Mesendoderm (in vitro differentiated cells): ENCODE data around the gene NAXE.

Source experiments
- DNase-seq: peaks from one replicate; pipeline ENCODE4 v3.0.0; 2013
- H2AK5ac ChIP-seq: 2 replicates; pipeline ENCODE4 v1.6.1; 2013; ENCODE audit warnings: low read length, inconsistent platforms
- H2BK120ac ChIP-seq: 2 replicates; pipeline ENCODE4 v1.6.1; 2013; ENCODE audit warnings: low read depth, mild to moderate bottlenecking, low read length, moderate library complexity, mixed read lengths
- H2BK15ac ChIP-seq: replicated peaks from 2 replicates; pipeline ENCODE4 v1.6.1; 2013; ENCODE audit warnings: low read depth, mild to moderate bottlenecking, moderate library complexity
- H2BK5ac ChIP-seq: 2 replicates; pipeline ENCODE4 v1.6.1; 2013; ENCODE audit warnings: low read length, inconsistent platforms
- H3K18ac ChIP-seq: 2 replicates; pipeline ENCODE4 v1.6.1; 2013; ENCODE audit warnings: mild to moderate bottlenecking, low read length, mixed read lengths
- H3K23ac ChIP-seq: one replicate; pipeline ENCODE4 v1.6.1; 2013; ENCODE audit warnings: low read length
- H3K27ac ChIP-seq: 2 replicates; pipeline ENCODE4 v1.5.1; 2013; ENCODE audit warnings: low read depth, mild to moderate bottlenecking, inconsistent platforms, low read length, moderate library complexity
- H3K27me3 ChIP-seq: 2 replicates; pipeline ENCODE4 v1.6.1; 2013; ENCODE audit warnings: low read length, control low read depth, mild to moderate bottlenecking, inconsistent platforms; ENCODE audit not compliant: insufficient read depth, poor library complexity
- H3K36me3 ChIP-seq: 2 replicates; pipeline ENCODE4 v1.6.1; 2013; ENCODE audit warnings: low read length, inconsistent platforms; ENCODE audit not compliant: control insufficient read depth, insufficient read depth
- H3K4ac ChIP-seq: one replicate; pipeline ENCODE4 v1.6.1; 2013; ENCODE audit warnings: low read depth, mild to moderate bottlenecking, low read length, moderate library complexity
- H3K4me1 ChIP-seq: 2 replicates; pipeline ENCODE4 v1.6.1; 2013; ENCODE audit warnings: low read depth, low read length, inconsistent platforms; ENCODE audit not compliant: control insufficient read depth
- H3K4me2 ChIP-seq: 2 replicates; pipeline ENCODE4 v1.6.1; 2013; ENCODE audit warnings: low read length
- H3K4me3 ChIP-seq: 2 replicates; pipeline ENCODE4 v1.5.1; 2013; ENCODE audit warnings: mild to moderate bottlenecking, low read length
- H3K56ac ChIP-seq: one replicate; pipeline ENCODE4 v1.6.1; 2013; ENCODE audit warnings: low read length
- H3K79me1 ChIP-seq: 2 replicates; pipeline ENCODE4 v1.6.1; 2013; ENCODE audit warnings: low read length, inconsistent platforms
- H3K79me2 ChIP-seq: 2 replicates; pipeline ENCODE4 v1.6.1; 2013; ENCODE audit warnings: mild to moderate bottlenecking, low read length; ENCODE audit not compliant: control insufficient read depth, insufficient read depth
- H3K9ac ChIP-seq: 2 replicates; pipeline ENCODE4 v1.6.1; 2013; ENCODE audit warnings: low read length, inconsistent platforms
- H4K5ac ChIP-seq: one replicate; pipeline ENCODE4 v1.6.1; 2013; ENCODE audit warnings: low read length
- H4K8ac ChIP-seq: one replicate; pipeline ENCODE4 v1.6.1; 2013; ENCODE audit warnings: low read depth, mild to moderate bottlenecking, control low read depth, low read length, moderate library complexity
- WGBS: extraction: QIAGEN DNeasy Blood & Tissue Kit; methylation state at CpG from one replicate; pipeline ENCODE4 v1.1.7; 2013; ENCODE audit warnings: low lambda C conversion rate, missing lambda C conversion rate; ENCODE audit not compliant: insufficient coverage; ENCODE audit errors: extremely low coverage; 5-methylcytosine and 5-hydroxymethylcytosine counted together

The NAXE gene

DNA sequence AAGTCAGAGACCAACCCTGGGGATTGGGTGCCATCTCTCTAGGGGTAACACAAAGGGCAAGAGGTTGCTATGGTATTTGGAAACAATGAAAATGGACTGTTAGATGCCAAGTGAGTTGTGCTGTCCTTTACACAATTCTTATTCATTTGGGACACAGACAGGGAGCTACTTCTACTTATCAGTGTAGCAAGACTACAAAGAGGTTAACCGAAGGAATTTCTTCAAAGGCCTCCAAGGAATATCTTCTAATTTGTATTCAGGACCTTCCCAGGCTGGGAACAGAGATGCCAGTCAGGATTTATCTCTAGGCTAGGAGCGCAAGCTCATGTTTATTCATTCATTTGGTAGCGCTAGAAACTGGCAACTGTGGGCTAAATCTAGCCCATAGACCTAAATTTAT, 2.6 kb downstream of the NAXE start:
- no peak overlapping the region for H3K9ac ChIP-seq
- DNase-seq, result no peak
- H3K36me3 ChIP-seq, result peaks cover 9% of the 10 kb centered on the region
- H4K5ac ChIP-seq, result no peak overlapping the region
- WGBS, result no CpG with 5 or more reads among the region's 3 CpGs
- no peak overlapping the region for H3K4me3 ChIP-seq
- no peak overlapping the region for H3K4me2 ChIP-seq
- no peak overlapping the region for H2BK5ac ChIP-seq
- peaks cover 8% of the 10 kb centered on the region for H3K79me1 ChIP-seq
- H3K27me3 ChIP-seq, result no peaks in the 10 kb centered on the region
- no peaks in the 10 kb centered on the region for H3K79me2 ChIP-seq
- no peak overlapping the region for H2BK120ac ChIP-seq
- H2AK5ac ChIP-seq, result no peak overlapping the region
- H3K56ac ChIP-seq, result no peak overlapping the region
- no peak overlapping the region for H3K18ac ChIP-seq
- H2BK15ac ChIP-seq, result no peak overlapping the region
- H3K23ac ChIP-seq, result no peak overlapping the region
- H3K4ac ChIP-seq, result no peak overlapping the region
- no peaks in the 10 kb centered on the region for H3K4me1 ChIP-seq
- no peak overlapping the region for H3K27ac ChIP-seq
- no peak overlapping the region for H4K8ac ChIP-seq

DNA sequence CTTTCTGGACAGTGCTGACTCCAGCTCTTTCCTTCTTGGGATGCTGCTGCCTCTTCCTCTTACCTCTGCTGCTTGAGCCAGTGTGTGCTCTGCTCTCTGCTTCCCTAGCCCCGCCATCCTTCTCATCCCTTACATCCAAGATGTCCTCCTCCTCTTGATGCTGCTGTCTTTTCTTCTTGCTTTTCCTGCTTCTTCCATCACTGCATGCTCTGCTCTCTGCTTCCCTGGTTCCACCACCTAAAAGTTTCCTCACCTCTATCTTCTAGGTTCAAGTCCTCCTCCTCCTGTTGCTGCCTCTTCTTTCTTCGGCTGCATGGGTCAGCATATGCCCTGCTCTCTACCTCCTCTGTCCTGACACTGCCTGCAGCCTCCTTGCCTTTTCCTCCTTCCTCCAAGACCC, 3.4 kb downstream of the NAXE start:
- Histone ChIP-seq H3K36me3 (peaks cover 9% of the 10 kb centered on the region), H3K9ac (no peak overlapping the region), H3K4me1 (no peaks in the 10 kb centered on the region), H2BK120ac (no peak overlapping the region), H3K4me2 (no peak overlapping the region), H3K27ac (no peak overlapping the region), H3K79me2 (peaks cover 5% of the 10 kb centered on the region), H3K18ac (no peak overlapping the region), H2BK15ac (no peak overlapping the region), H3K56ac (no peak overlapping the region), H2AK5ac (no peak overlapping the region), H3K79me1 (peaks cover 14% of the 10 kb centered on the region), H3K23ac (no peak overlapping the region), H3K4ac (no peak overlapping the region), H2BK5ac (no peak overlapping the region), H4K5ac (no peak overlapping the region), H4K8ac (no peak overlapping the region), H3K4me3 (no peak overlapping the region), H3K27me3 (no peaks in the 10 kb centered on the region)
- no CpG with 5 or more reads among the region's 2 CpGs for WGBS
- no peak for DNase-seq

DNA sequence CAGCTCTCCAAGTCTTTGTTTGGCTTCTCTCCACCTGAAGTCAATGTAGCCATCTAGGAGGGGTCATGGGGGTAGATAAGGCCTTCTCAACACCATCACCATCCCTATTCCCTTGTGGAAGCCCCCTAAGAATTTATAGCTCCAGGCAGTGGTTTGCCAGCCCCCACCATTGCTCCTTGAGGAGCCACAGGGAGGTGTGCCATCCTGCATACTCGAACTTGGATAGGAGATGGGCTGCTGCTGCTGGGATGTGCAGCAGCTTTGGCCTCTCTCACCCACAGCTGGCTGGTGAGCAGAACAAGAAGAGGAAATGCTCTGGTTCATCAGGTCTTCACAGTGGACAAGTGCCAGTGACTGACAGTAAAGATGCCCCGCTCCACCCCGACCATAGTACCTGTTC, 4.8 kb downstream of the NAXE start:
- Histone ChIP-seq H3K36me3 (peaks cover 9% of the 10 kb centered on the region), H3K27ac (no peak overlapping the region), H3K4me1 (no peaks in the 10 kb centered on the region), H3K23ac (no peak overlapping the region), H3K27me3 (no peaks in the 10 kb centered on the region), H3K4me2 (no peak overlapping the region), H3K79me1 (peaks cover 14% of the 10 kb centered on the region), H4K5ac (no peak overlapping the region), H3K79me2 (peaks cover 13% of the 10 kb centered on the region), H3K9ac (no peak overlapping the region), H3K56ac (no peak overlapping the region), H4K8ac (no peak overlapping the region), H3K18ac (no peak overlapping the region), H3K4me3 (no peak overlapping the region), H2AK5ac (no peak overlapping the region), H2BK5ac (no peak overlapping the region), H3K4ac (no peak overlapping the region), H2BK15ac (no peak overlapping the region), H2BK120ac (no peak overlapping the region)
- no CpG with 5 or more reads among the region's 3 CpGs for WGBS
- no peak for DNase-seq

GRCh38 chr1:156598125-156598524, 6.5 kb downstream of the NAXE start:
- no peak for DNase-seq
- Histone ChIP-seq H3K4me3 (no peak overlapping the region), H3K79me2 (peaks cover 13% of the 10 kb centered on the region), H3K4me2 (no peak overlapping the region), H3K79me1 (peaks cover 14% of the 10 kb centered on the region), H3K23ac (no peak overlapping the region), H3K18ac (no peak overlapping the region), H2BK5ac (no peak overlapping the region), H3K56ac (no peak overlapping the region), H2AK5ac (no peak overlapping the region), H2BK120ac (no peak overlapping the region), H3K4ac (no peak overlapping the region), H3K9ac (no peak overlapping the region), H3K27ac (no peak overlapping the region), H3K4me1 (no peaks in the 10 kb centered on the region), H2BK15ac (no peak overlapping the region), H3K27me3 (no peaks in the 10 kb centered on the region), H4K8ac (no peak overlapping the region), H3K36me3 (peaks cover 9% of the 10 kb centered on the region), H4K5ac (no peak overlapping the region)
- no CpG with 5 or more reads among the region's 5 CpGs for WGBS

- Histone ChIP-seq H3K23ac (no peak overlapping the region), H3K4me2 (no peak overlapping the region), H2BK15ac (no peak overlapping the region), H2BK120ac (no peak overlapping the region), H3K79me2 (peaks cover 13% of the 10 kb centered on the region), H2BK5ac (no peak overlapping the region), H3K27ac (no peak overlapping the region), H3K4me1 (no peaks in the 10 kb centered on the region), H3K27me3 (no peaks in the 10 kb centered on the region), H3K9ac (no peak overlapping the region), H2AK5ac (no peak overlapping the region), H3K79me1 (peaks cover 14% of the 10 kb centered on the region), H3K36me3 (peaks cover 9% of the 10 kb centered on the region), H3K56ac (no peak overlapping the region), H3K4me3 (no peak overlapping the region), H3K18ac (no peak overlapping the region), H4K8ac (no peak overlapping the region), H3K4ac (no peak overlapping the region), H4K5ac (no peak overlapping the region)
- WGBS, result no CpG with 5 or more reads among the region's 4 CpGs
- no peak for DNase-seq
Measured at GRCh38 chr1:156598731-156599432, 7.3 kb downstream of the NAXE start.

DNA sequence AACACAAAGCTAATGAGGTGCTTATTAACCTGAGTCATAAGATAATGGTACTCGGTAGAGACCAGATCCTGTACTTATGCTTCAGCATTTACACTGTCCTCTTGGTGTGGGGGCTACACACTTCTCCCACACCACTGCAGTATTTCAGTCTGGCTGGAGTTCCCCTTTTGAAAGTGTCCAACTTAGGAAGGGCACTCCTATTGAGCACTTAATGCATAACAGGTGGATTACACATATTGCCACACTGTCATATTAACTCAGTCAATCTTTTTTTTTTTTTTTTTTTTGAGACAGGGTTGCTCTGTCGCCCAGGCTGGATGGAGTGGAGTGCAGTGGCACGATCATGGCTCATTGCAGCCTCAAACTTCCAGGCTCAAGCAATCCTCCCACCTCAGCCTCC, 8.2 kb downstream of the NAXE start:
- no CpG with 5 or more reads among the region's 3 CpGs for WGBS
- H3K9ac ChIP-seq, result no peak overlapping the region
- H3K4me3 ChIP-seq, result no peak overlapping the region
- H3K27me3 ChIP-seq, result no peaks in the 10 kb centered on the region
- H4K8ac ChIP-seq, result no peak overlapping the region
- H2BK120ac ChIP-seq, result no peak overlapping the region
- no peak overlapping the region for H2AK5ac ChIP-seq
- H3K23ac ChIP-seq, result no peak overlapping the region
- H3K56ac ChIP-seq, result no peak overlapping the region
- H3K4me2 ChIP-seq, result no peak overlapping the region
- H3K36me3 ChIP-seq, result peaks cover 6% of the 10 kb centered on the region
- DNase-seq, result no peak
- H3K18ac ChIP-seq, result no peak overlapping the region
- no peak overlapping the region for H3K4ac ChIP-seq
- H3K79me2 ChIP-seq, result peaks cover 13% of the 10 kb centered on the region
- no peak overlapping the region for H4K5ac ChIP-seq
- no peak overlapping the region for H2BK15ac ChIP-seq
- no peak overlapping the region for H2BK5ac ChIP-seq
- peaks cover 14% of the 10 kb centered on the region for H3K79me1 ChIP-seq
- H3K4me1 ChIP-seq, result no peaks in the 10 kb centered on the region
- no peak overlapping the region for H3K27ac ChIP-seq
